HG03457 (cell line): ENCODE measurements around the gene ZNF236.

Source experiments
- ATAC-seq: cut with Tn5 transposase; IDR thresholded peaks from one replicate; pipeline ENCODE4 v1.9.1; 2021; ENCODE audit warnings: moderate number of reproducible peaks; ENCODE audit not compliant: unreplicated experiment

ZNF236 gene

DNA sequence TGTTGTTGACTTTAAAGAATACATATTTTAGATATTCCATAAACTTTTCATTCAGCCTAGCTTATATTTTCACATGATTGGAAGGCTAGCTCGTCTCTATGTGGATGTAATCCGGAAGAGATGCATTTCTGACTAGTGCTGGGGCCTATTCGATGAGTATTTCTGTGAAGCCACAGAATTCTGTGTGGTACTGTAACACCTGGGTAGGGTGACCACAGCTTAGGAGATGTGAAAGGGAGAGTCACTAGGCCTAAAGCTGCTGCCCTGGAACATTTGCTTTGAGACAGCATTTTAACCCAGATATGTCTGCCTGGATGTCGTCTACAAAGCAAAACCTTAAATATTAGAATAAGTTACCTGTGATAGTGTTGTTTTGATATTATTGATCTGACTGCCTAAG lies 83.5 kb downstream of the ZNF236 start:
- ATAC-seq, result no peak

DNA sequence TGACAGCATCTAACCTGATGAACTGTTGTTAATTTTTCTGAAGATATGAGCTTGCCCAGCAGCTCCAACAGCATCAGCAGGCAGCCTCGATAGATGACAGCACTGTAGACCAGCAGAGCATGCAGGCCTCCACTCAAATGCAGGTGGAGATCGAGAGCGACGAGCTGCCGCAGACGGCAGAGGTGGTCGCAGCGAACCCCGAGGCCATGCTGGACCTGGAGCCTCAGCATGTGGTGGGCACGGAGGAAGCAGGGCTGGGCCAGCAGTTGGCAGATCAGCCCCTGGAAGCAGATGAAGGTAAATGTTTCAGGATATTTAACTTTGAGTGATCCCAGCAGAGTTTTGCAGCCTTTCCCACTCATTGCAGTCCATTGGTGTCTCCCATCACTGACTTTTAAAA lies 85.9 kb downstream of the ZNF236 start:
- ATAC-seq, result no peak

DNA sequence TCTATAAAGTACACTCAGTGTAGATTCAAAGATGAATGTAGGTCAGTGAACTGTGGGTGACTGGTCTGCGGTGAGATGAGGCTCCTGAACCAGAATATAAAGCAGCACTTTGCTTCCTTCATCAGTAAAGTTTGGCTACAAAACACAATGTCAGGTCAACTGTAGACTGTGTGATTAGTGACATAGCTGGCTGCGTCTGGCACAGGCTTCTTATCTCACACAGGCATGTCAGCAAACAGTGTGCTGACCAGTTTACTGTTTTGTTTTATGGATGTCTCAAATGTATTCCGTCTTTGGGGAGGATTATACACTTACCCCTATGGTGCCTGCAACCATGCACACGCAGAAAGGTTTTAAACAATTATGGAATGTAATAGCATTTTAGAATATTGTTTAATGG lies 87.1 kb downstream of the ZNF236 start:
- no peak for ATAC-seq

DNA sequence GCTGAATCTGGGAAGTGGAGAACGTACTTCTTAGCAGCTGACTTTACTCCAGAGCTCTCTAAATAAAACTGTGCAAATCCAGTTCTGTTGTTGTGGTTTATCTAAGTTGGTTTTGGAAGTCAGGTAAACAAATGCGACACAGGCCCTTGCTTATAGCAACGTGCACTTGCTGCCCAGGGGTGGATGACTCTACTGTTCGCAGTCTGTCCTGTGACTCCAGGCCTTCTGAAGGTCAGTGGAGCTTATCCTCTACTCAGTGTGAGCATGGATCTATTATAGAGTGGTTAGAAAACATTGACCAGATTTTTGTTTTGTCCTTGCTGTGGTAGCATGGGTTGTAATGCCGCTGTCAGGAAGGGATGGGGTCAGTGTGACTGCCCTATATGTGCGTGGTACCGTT lies 89.1 kb downstream of the ZNF236 start:
- no peak for ATAC-seq

DNA sequence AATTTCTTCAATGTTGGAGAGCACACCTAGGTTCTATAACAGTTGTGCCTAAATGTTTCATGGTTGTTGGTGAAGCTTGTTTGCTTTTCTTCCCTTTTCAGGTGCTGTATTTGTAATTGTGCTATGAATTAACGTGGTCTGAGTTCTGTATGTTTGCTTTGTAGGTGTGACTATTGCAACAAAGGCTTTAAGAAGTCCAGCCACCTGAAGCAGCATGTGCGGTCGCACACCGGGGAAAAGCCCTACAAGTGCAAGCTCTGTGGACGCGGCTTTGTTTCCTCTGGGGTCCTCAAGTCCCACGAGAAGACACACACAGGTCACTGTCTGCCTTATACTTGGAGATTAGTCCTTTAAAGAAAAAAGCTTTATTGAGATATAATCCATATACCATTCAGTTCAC lies 91.2 kb downstream of the ZNF236 start:
- ATAC-seq, result no peak

DNA sequence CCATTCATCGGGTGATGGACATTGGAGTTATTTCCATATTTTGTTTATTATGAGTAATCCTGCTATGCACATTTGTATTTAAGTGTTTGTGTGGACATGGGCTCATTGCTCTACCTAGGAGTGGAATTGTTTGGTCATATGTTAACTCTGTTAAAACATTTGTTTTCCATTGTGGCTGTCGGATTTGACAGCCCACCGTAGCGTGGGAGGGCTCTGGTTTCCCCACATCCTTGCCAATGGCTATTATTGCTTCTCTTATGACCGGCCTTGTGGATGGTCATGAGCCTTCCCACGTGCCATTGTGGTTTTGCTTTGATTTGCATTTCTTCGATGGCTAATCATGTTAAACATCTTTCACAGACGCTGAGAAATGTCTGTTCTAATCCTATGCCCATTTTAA lies 92.0 kb downstream of the ZNF236 start:
- ATAC-seq, result peak; percentile 56

DNA sequence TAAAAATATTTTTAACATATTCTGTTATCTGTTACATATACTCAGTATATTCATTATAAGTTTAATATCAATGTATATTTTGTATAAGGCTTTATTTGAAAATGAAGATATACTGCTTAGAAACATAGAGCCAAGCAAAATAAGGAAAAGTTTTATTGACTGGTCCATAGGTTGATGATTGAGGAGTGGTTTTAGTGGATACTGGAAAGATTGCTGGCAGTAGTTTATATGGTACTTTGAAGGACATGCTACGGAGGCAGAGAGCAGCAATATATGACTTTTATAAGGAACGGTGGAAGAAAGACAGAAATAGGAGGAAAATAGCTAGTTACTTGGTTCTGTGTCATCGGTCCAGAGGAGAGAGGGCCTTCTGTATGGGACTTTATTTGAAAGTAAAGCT lies 92.4 kb downstream of the ZNF236 start:
- ATAC-seq, result no peak

DNA sequence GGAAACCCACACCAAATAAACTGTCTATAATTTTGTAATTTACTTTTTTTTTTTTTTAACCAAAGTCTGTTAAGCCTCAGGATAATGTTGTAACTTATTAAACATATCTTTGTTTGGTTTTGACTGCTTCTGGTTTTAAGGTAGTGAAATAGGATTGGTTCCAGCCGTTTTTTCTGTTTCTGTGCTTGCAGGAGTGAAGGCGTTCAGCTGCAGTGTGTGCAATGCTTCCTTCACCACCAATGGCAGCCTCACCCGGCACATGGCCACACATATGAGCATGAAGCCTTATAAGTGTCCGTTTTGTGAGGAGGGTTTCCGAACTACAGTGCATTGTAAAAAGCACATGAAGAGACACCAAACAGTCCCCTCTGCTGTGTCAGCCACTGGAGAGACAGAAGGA lies 93.1 kb downstream of the ZNF236 start:
- ATAC-seq, result no peak

DNA sequence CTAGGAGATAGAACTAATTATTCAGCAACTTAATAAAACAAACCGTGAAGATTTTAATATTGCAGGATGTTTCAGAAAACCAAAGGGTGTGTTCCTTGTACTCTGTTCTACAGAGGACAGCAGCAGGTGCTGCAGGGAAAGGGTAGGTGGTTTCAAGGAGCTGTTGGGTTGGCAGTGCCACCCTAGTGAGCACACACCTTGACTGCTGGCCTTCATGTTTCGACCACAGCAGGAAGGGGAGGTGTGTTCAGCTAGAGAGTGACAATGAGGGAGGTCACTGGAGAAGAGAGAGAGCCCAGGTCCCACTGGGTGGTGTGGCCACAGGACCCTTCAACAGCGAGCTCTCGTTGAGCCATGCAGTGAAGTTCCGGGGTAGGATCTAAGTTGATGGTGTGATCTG lies 98.6 kb downstream of the ZNF236 start:
- ATAC-seq, result no peak

DNA sequence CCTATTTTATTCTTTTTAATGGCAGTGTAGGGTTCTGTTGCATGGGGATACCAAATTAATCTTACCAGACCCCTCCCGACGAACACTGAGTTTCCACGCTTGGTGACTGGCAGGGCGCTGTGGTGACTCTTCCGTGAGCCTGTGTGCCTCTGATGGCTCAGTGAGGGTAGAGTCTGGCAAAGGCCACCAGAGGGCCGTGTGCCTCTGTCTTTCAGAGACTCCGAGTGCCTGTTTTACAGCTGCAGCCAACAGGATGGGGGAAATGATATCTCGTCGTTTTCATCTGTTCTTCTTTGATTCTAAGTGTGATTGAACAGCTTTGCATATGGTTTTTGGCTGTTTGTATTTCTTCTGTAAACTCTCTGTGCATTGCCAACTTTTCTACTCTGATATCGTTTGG lies 99.8 kb downstream of the ZNF236 start:
- ATAC-seq, result peak; percentile 97

DNA sequence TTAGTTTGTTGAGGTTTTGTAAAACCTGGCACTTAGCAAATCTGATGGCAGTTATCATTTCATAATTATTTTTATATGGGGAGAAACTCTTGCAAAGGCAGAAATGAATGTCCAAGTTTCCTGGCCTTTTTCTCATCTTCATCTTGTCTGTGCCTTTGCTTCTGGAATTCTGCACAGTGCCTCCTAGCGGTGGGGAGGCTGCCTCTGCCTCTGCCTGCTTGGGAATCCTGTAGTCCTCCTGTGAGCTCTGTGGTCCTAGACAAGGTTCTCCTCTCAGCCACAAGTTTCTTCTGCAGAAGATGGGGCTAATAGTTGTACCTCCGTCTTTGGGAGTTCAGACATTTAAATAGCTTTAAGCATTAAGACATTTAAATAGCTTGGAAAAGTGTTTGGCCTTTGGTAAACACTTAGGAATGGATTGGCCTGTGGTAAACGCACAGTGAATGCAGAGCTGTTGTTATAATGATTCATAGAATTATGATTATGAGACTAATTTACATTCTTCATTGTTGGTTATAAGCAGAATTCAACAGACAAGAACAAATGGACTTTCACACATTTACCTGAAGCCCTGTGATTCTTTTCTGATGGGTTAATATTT lies 101.2 kb downstream of the ZNF236 start:
- ATAC-seq, result no peak

DNA sequence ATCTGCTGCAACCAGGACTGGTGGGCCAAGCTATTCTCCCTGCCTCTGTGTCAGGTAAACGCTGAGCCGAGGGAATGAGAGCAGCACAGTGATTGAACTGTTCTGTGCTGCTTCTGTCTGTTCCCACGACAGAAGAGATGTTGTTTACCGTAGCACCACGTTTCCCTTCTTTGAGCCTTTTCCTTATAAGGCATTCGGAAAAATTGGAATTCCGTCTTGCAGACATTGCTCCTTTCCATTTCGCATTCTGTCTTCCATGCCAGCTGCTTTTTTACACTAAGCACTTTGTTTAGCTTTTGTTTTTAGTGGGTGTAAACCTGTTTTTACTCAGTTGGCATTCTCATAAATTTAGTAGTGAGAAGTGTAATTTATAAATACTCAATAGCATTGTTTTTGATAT lies 103.1 kb downstream of the ZNF236 start:
- no peak for ATAC-seq

DNA sequence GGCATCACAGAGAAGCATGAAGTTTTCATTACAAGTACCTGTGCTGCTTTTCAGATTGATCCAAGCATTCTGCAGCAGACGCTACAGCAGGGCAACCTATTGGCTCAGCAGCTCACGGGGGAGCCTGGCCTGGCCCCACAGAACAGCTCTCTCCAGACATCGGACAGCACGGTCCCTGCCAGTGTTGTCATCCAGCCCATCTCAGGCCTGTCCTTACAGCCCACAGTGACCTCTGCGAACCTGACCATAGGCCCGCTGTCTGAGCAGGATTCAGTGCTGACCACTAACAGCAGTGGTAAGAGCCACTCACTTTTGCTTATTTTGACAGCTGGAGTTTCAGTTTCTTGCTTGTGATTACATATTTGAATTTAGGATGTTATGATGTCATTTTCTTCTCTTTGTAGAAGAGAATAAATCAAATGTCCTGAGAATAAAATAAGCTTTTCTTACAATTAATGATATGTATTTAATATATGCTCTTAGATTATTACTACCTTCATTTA lies 104.9 kb downstream of the ZNF236 start:
- no peak for ATAC-seq

DNA sequence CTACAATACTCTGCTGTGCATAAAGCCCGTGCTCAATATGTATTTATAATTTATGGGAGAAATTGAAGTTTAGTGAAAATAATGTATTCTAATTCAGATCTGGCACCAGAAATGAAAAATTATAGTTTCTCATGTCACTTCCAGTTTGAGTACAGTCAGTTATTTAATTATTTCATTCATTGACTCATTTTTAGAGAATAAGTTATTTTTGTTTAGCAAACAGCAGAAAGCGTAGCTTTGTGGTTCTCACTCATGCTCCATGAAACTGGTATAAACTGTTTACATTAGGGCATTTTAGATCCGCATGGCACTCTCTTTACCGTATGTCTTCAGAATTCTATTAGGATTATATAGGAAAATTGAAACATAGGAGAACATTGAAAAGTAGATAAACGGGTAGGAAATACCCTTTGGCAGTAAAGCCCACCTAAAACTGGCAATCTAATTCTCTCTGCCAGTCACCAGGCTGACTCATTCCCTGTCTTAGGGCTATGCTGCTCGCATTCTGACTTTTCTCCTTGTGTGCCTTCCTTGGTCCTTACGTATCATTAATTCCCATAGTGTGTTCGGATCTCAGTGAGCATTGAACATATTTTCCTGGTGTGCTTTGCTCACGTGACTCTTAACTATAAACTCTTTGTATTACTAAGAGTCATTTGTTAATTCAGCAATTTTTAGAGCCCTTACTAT lies 106.0 kb downstream of the ZNF236 start:
- ATAC-seq, result no peak

DNA sequence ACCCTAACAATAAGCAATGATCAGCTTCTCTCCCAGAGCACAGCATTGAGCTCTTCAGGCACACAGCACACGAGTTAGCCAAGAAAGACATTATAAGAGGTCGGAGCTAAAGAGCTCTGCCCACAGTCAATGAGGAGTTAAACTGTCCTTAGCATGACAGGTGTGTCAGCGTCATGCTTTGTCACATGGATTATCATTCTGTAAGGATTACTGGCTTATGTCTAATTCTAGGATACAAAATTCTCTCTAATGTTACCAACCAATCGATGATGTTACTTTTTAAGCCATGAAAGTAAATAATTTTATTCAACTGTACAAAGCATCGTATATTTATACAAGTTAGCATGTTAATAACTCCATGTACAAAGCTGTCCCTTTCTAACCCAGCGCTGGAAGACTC lies 108.8 kb downstream of the ZNF236 start:
- no peak for ATAC-seq

DNA sequence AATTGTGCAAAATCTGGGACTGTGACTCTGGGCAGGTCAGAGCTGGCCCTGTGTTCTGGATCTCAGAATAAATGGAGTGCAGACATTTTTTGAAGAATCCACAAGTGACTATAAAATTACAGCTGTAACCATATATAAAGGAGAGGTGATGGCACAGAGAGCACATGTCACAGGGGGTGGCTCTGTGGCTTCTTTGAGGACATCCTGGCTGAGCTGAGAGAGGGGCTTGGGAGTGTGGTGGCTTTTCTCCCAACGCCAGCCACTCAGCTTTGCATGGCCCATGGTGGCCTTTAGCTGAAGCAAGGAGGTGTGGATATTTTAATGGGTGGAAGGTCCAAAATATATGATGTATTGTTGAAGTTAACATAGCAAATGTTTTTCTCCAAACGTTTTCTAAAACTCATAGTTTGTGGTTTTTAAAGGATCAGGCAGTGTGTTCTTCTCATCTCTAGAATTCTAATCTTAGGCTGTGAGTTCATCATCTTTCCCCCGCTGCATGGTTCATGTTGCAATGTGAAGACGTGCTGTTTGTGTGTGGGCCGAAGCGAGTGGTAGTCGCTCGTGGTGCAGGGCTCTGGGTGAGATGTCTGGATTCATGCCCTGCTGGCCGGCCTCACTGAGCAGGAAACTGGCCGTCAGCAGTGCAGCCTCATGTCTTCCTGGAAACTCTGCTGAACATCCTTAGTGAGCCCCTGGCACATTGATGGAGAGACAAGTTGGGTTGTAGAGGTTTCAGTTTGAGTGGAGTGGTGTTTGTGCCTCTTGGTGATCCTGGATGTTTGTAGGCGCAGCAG lies 109.9 kb downstream of the ZNF236 start:
- no peak for ATAC-seq

DNA sequence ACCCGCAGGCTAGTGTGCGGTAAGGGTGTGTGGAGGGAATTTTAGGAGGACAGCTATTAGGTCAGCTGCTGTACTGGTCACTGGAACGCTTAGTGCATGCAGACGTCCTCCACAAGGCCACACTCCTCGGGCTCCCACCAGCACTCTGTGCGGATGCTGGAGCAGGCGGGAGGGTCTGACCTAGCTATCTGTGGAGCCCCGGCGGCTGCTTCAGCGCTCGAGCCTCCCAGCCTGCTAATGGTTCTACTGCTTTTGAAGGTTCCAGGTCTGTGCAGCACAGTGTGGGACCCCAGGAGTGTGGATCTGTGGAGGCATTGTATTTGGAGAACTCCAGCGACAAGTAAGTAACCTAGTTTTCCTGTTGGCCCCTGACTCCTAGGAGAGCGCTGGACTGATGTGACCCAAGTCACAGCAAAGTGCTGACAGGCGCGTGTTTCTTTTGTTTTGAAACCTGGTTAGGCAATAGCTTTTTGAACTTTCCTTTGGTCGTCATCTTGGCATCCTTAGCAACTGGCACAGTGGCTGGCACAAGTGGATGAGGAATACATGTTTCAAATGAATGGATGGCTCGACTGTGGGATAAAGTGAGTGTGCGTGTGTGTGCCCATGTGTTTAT lies 113.5 kb downstream of the ZNF236 start:
- ATAC-seq, result no peak

DNA sequence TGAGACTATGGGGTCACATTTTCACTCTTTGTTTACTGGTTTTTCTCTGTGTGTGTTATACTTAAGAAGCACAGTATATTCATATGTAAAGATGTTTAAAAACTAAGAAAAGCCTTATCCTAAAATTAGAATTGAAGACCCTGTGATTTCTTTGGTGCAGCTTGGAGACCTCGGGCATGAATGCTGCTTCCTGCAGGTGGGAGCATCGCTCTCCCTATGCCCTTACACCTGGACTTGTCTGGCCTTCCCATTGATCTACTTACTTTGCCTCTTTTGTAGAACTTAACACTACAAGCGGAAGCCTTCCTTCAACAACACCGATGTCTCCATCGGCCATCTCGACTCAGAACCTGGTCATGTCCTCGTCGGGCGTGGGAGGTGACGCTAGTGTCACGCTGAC lies 114.5 kb downstream of the ZNF236 start:
- ATAC-seq, result no peak

DNA sequence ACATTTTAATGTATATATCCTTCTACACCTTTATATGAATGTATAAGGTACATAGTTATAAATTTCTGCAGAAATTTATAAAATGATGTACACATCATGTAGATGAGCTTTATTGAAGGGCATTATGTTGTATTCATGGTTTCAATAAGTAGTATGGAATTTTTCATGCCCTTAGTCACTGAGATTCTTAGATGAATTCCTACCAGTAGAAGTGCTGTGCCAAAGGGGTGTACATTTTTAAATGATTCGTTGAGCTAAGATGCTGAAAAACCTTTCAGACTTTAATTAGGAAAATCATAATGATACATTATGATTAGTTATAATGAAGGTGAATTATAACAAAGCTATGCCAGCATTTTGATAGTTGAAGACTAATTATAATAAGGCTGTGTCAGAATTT lies 115.2 kb downstream of the ZNF236 start:
- ATAC-seq, result no peak

DNA sequence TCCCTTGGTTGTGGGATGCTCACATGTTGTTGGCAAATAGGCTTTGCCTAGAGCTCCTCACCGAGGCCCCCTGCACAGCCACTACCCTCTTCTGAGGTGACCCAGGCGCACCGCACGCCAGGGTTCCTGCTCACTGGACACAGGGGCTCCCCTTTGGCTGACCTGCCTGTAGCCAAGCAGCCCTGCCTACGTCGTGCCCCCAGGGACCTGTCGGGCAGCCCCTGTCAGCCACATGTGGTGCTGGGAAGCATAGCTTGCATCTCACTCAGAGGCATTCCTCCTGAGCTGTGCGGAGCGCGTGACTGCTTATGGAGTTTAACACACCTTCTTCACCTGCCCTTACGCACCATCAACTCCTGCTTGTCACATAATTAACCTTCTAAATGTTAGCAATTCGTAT lies 116.3 kb downstream of the ZNF236 start:
- ATAC-seq, result no peak

DNA sequence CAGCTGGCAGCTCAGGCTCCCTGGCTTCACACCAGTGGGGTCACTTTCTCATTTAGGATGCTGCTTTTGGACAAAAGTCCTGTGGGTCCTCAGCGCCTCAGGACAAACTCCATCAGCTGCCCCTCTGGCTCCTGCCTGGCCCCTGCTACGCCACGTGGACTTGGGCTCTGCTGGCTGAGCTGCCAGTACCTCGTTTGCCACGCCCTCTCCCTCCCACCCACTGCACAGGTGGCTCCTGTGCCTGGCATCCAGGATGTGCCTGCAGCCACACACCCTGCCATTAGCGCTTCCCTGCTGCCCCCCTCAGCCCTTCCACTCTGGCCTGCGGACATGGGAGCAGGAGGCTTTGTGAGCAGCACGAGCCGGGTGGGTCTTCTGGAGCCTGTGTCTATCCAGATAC lies 118.9 kb downstream of the ZNF236 start:
- ATAC-seq, result no peak
